ENCODE measurements around the gene NTN4. TPM values are rescaled to one million over a fixed set of nuclear protein-coding genes. Genes with fewer than 3 reads are reported as not detected.

NTN4 gene
- total RNA-seq, 6 experiments from 2014 or later: 51.3 to 117 (median 101) TPM

GRCh38 chr12:95790917-95791849 lies 619 bp upstream of the NTN4 start:
- Mint-ChIP-seq H3K9me3 (no peaks in the 10 kb centered on the region), H3K27ac (peak overlapping the region; percentile 85), H3K4me3 (peak overlapping the region; percentile 88), H3K27me3 (ENCODE audit: insufficient read depth) (peaks cover 8% of the 10 kb centered on the region), H3K36me3 (ENCODE audit: low read depth) (peaks cover 8% of the 10 kb centered on the region), H3K4me1 (ENCODE audit: low read depth) (peaks cover 37% of the 10 kb centered on the region)
- no peak for DNase-seq
- TF ChIP-seq CTCF (IDR thresholded peaks at IDR 0.05): no peak

GRCh38 chr12:95789126-95790032 lies 1.2 kb downstream of the NTN4 start:
- DNase-seq: no peak
- Mint-ChIP-seq H3K36me3 (ENCODE audit: low read depth) (peaks cover 24% of the 10 kb centered on the region), H3K27ac (peak overlapping the region; percentile 74), H3K9me3 (no peaks in the 10 kb centered on the region), H3K4me1 (ENCODE audit: low read depth) (peaks cover 51% of the 10 kb centered on the region), H3K4me3 (peak overlapping the region; percentile 89), H3K27me3 (ENCODE audit: insufficient read depth) (peaks cover 8% of the 10 kb centered on the region)
- TF ChIP-seq CTCF (IDR thresholded peaks at IDR 0.05): no peak

GRCh38 chr12:95788637-95789036 lies 1.9 kb downstream of the NTN4 start:
- H3K36me3 Mint-ChIP-seq (ENCODE audit: low read depth): peaks cover 31% of the 10 kb centered on the region
- H3K27me3 Mint-ChIP-seq (ENCODE audit: insufficient read depth): peaks cover 8% of the 10 kb centered on the region
- H3K27ac Mint-ChIP-seq: peak overlapping the region; percentile 67
- peak overlapping the region; percentile 89 for H3K4me3 Mint-ChIP-seq
- TF ChIP-seq CTCF (IDR thresholded peaks at IDR 0.05): no peak
- H3K9me3 Mint-ChIP-seq: no peaks in the 10 kb centered on the region
- H3K4me1 Mint-ChIP-seq (ENCODE audit: low read depth): peaks cover 58% of the 10 kb centered on the region
- peak; percentile 64 for DNase-seq

- no peaks in the 10 kb centered on the region for H3K9me3 Mint-ChIP-seq
- DNase-seq: no peak
- peaks cover 8% of the 10 kb centered on the region for H3K27me3 Mint-ChIP-seq (ENCODE audit: insufficient read depth)
- H3K27ac Mint-ChIP-seq: no peak overlapping the region
- peaks cover 42% of the 10 kb centered on the region for H3K36me3 Mint-ChIP-seq (ENCODE audit: low read depth)
- no peak overlapping the region for H3K4me3 Mint-ChIP-seq
- no peak for TF ChIP-seq CTCF (IDR thresholded peaks at IDR 0.05)
- H3K4me1 Mint-ChIP-seq (ENCODE audit: low read depth): peaks cover 63% of the 10 kb centered on the region
These were observed 3.2 kb downstream of the NTN4 start for GRCh38 chr12:95787274-95787818.

- Mint-ChIP-seq H3K4me3 (peak overlapping the region; percentile 41; the same call in 1 of the 2 replicates), H3K27ac (peak overlapping the region; percentile 21; the same call in 1 of the 2 replicates), H3K36me3 (ENCODE audit: low read depth) (peaks cover 65% of the 10 kb centered on the region), H3K27me3 (ENCODE audit: insufficient read depth) (peaks cover 7% of the 10 kb centered on the region), H3K4me1 (ENCODE audit: low read depth) (peaks cover 57% of the 10 kb centered on the region), H3K9me3 (no peaks in the 10 kb centered on the region)
- DNase-seq: no peak
- TF ChIP-seq CTCF (IDR thresholded peaks at IDR 0.05): no peak
These were observed 5.6 kb downstream of the NTN4 start for GRCh38 chr12:95784915-95785314.
